ENCODE results near the gene ACSBG1. TPM values are rescaled to one million over a fixed set of nuclear protein-coding genes. Genes with fewer than 3 reads are reported as not detected.

ACSBG1 gene, protein sequence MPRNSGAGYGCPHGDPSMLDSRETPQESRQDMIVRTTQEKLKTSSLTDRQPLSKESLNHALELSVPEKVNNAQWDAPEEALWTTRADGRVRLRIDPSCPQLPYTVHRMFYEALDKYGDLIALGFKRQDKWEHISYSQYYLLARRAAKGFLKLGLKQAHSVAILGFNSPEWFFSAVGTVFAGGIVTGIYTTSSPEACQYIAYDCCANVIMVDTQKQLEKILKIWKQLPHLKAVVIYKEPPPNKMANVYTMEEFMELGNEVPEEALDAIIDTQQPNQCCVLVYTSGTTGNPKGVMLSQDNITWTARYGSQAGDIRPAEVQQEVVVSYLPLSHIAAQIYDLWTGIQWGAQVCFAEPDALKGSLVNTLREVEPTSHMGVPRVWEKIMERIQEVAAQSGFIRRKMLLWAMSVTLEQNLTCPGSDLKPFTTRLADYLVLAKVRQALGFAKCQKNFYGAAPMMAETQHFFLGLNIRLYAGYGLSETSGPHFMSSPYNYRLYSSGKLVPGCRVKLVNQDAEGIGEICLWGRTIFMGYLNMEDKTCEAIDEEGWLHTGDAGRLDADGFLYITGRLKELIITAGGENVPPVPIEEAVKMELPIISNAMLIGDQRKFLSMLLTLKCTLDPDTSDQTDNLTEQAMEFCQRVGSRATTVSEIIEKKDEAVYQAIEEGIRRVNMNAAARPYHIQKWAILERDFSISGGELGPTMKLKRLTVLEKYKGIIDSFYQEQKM
- 0.98 and 1.3 TPM in 2 replicates for total RNA-seq (2013; cell fraction: nucleolus; rRNA removed)
- total RNA-seq (2014; rRNA removed) (0.45 and 0.54 TPM in 2 replicates), total RNA-seq (2014; rRNA removed; fragmentation: Illumina TruSeq; extraction: Trizol) (0.32 and 0.36 TPM in 2 replicates), total RNA-seq (2021) (0.49 and 1.1 TPM in 2 replicates), polyA plus RNA-seq (2011; rRNA removed) (0.45 and 0.60 TPM in 2 replicates), polyA plus RNA-seq (2014; fragmentation: Illumina TruSeq; extraction: Trizol) (0.75 and 2.5 TPM in 2 replicates), polyA plus RNA-seq (2014; fragmentation: Nextera tagmentation; extraction: Ambion mirVana) (under 1 TPM; 0.11 to 0.19 TPM), polyA plus RNA-seq (2014; rRNA removed) (0.33 and 0.88 TPM in 2 replicates), polyA plus RNA-seq (2016; fragmentation: Nextera tagmentation; extraction: Ambion mirVana) (under 1 TPM; 0.39 to 0.71 TPM), polyA minus RNA-seq (2011; rRNA and poly(A)+ RNA removed) (0.44 and 1.9 TPM in 2 replicates), Bru-seq, nascent RNA (percentile 27 among the genes with signal in this experiment), BruChase-seq, experiment 1, labeled RNA remaining after a 6-hour chase (percentile 32 among the genes with signal in this experiment), BruChase-seq, experiment 2, labeled RNA remaining after a 2-hour chase (percentile 28 among the genes with signal in this experiment)
- polyA plus RNA-seq (2011; ENCODE audit: low read depth), result 0.13 TPM
- 1.2 and 1.3 TPM in 2 replicates for polyA plus RNA-seq (2011; cell fraction: cytosol; rRNA removed)
- 2.6 and 3.2 TPM in 2 replicates for polyA plus RNA-seq (2011; cell fraction: nucleus; rRNA removed)
- polyA plus RNA-seq (2012), result 0.20 and 0.27 TPM in 2 replicates
- polyA minus RNA-seq (2011; cell fraction: cytosol; rRNA and poly(A)+ RNA removed), result 0.52 and 1.6 TPM in 2 replicates
- 0.96 and 1.1 TPM in 2 replicates for polyA minus RNA-seq (2011; cell fraction: nucleus; rRNA and poly(A)+ RNA removed)
- long read RNA-seq, experiment 1, result 0 reads
- long read RNA-seq, experiment 2, full-length matches to known transcripts, result 1 of 4 reads
- long read RNA-seq, experiment 2, partial matches to known transcripts, result 0 of 4 reads
- long read RNA-seq, experiment 2, other reads (novel, unspliced or antisense), result 3 of 4 reads

DNA sequence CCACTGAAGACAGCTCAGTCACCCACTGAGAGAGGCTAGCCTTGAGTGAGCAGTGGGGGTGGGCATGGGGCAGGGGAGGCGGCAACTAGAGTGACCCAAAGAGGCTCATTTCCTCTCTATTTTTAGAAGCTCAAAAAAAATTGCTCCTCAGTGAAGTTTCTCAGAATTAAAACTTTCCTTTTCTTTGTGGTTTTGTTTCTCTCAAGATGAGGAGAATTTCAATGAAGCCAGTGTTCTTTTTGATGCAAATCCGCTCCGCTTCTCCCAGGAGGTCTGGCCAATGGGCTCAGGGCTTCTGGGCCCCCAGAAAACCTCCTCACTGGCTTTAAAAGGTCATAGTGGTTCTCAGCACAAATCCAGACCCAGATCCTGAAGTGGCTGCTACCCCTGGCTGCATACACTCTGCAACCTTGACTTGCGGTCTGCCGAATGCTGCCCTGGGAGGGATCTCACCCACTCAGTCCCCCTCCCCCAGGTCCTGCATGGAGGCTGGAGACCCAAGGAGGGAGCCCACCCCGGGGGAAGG is at the start of gene ACSBG1:
Gene ACSBG1 (minus strand): TSS at position 51 of the 526 bp plus-strand sequence. CDS start 64 bp downstream, outside the sequence.
- CTCF ChIA-PET, result interaction anchor here (0.7 to 1.2 kb wide), 3 partner anchors 39 to 95 kb away, joined by 3 to 5 read pairs (median 3); no protein-coding TSS in a partner anchor

More for the DNA sequence above, at the start of gene ACSBG1:
- no peaks in the 10 kb centered on the region for H3K9me3 ChIP-seq (replicated peaks; ENCODE audit: control insufficient read depth, insufficient read depth, low read length)
- H3K9ac ChIP-seq (ENCODE audit: control insufficient read depth, insufficient read depth, low read length), result no peak within 1 kb of the TSS
- in situ Hi-C loops (cut with MboI) (no loop called here), intact Hi-C loops (cut with micrococcal nuclease; ENCODE audit: unreplicated experiment) (no loop called here)
- DNase-seq (ENCODE audit: low read depth, low spot score) (no peak), ATAC-seq (no peak), FAIRE-seq (no peak)
- ChIA-PET RAD21 (ENCODE audit: unreplicated experiment) (interaction anchor here (0.6 to 1.7 kb wide), 2 partner anchors 39 to 121 kb away, joined by 3 to 7 read pairs; no protein-coding TSS in a partner anchor), POLR2A (interaction anchor here (0.6 kb wide), 1 partner anchor 176 kb away, joined by 3 read pairs; no protein-coding TSS in a partner anchor), SMC1A (ENCODE audit: uncharacterized antibody, unreplicated experiment) (interaction anchor here (1.3 kb wide), 1 partner anchor 11 kb away, joined by 4 read pairs; no protein-coding TSS in a partner anchor)
- H3K4me1 ChIP-seq (ENCODE audit: control insufficient read depth, insufficient read depth, low read length), result no peaks in the 10 kb centered on the region; the same call in 1 of the 2 replicates
- 40% methylated on average over 6 of the region's 6 CpGs for WGBS (ENCODE audit: insufficient coverage, insufficient replicate concordance, low lambda C conversion rate, missing lambda C conversion rate)
- no peaks in the 10 kb centered on the region; a peak in 1 of 4 replicates for H3K27me3 ChIP-seq (replicated peaks in 1 of 2; ENCODE audit: control insufficient read depth in 2 of 2, insufficient read depth in 2 of 2, low read length in 1 of 2)
- H2AFZ ChIP-seq (ENCODE audit: control insufficient read depth, low read depth, low read length), result no peak within 1 kb of the TSS
- H3K4me2 ChIP-seq (ENCODE audit: control insufficient read depth, insufficient read depth), result peak within 1 kb of the TSS; percentile 3; the same call in 1 of the 2 replicates
- H3K36me3 ChIP-seq (ENCODE audit: control insufficient read depth in 2 of 2, insufficient read depth in 2 of 2, low read length in 1 of 2), result no peaks in the 10 kb centered on the region
- TF ChIP-seq CREM (IDR thresholded peaks at IDR 0.05; ENCODE audit: low read depth), result no peak
- TF ChIP-seq, protein P1, sequence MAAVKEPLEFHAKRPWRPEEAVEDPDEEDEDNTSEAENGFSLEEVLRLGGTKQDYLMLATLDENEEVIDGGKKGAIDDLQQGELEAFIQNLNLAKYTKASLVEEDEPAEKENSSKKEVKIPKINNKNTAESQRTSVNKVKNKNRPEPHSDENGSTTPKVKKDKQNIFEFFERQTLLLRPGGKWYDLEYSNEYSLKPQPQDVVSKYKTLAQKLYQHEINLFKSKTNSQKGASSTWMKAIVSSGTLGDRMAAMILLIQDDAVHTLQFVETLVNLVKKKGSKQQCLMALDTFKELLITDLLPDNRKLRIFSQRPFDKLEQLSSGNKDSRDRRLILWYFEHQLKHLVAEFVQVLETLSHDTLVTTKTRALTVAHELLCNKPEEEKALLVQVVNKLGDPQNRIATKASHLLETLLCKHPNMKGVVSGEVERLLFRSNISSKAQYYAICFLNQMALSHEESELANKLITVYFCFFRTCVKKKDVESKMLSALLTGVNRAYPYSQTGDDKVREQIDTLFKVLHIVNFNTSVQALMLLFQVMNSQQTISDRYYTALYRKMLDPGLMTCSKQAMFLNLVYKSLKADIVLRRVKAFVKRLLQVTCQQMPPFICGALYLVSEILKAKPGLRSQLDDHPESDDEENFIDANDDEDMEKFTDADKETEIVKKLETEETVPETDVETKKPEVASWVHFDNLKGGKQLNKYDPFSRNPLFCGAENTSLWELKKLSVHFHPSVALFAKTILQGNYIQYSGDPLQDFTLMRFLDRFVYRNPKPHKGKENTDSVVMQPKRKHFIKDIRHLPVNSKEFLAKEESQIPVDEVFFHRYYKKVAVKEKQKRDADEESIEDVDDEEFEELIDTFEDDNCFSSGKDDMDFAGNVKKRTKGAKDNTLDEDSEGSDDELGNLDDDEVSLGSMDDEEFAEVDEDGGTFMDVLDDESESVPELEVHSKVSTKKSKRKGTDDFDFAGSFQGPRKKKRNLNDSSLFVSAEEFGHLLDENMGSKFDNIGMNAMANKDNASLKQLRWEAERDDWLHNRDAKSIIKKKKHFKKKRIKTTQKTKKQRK (IDR thresholded peaks at IDR 0.05; ENCODE audit: low read depth, low read length), result no peak
- no peak for TF ChIP-seq TCF3 (IDR thresholded peaks at IDR 0.05; ENCODE audit: borderline replicate concordance, insufficient read depth, low read depth, low read length)
- no peak for TF ChIP-seq PML (IDR thresholded peaks at IDR 0.05; ENCODE audit: low read length)
- no peak for TF ChIP-seq SPI1 (IDR thresholded peaks at IDR 0.05; ENCODE audit: borderline replicate concordance, insufficient read depth, low read depth, low read length)
- TF ChIP-seq, protein P2, sequence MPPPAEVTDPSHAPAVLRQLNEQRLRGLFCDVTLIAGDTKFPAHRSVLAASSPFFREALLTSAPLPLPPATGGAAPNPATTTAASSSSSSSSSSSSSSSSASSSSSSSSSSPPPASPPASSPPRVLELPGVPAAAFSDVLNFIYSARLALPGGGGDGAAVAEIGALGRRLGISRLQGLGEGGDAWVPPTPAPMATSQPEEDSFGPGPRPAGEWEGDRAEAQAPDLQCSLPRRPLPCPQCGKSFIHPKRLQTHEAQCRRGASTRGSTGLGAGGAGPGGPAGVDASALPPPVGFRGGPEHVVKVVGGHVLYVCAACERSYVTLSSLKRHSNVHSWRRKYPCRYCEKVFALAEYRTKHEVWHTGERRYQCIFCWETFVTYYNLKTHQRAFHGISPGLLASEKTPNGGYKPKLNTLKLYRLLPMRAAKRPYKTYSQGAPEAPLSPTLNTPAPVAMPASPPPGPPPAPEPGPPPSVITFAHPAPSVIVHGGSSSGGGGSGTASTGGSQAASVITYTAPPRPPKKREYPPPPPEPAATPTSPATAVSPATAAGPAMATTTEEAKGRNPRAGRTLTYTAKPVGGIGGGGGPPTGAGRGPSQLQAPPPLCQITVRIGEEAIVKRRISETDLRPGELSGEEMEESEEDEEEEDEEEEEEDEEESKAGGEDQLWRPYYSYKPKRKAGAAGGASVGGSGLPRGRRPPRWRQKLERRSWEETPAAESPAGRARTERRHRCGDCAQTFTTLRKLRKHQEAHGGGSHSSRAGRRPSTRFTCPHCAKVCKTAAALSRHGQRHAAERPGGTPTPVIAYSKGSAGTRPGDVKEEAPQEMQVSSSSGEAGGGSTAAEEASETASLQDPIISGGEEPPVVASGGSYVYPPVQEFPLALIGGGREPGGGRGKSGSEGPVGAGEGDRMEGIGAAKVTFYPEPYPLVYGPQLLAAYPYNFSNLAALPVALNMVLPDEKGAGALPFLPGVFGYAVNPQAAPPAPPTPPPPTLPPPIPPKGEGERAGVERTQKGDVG (CRISPR knock-in tag; IDR thresholded peaks at IDR 0.05), result no peak
- no peak for TF ChIP-seq RCOR1 (conservative IDR thresholded peaks at IDR 0.05; ENCODE audit: low read depth, low read length)
- TF ChIP-seq MTA3 (IDR thresholded peaks at IDR 0.05; ENCODE audit: borderline replicate concordance, low read length), result no peak
- no TSS peak for BruUV-seq (replicated peaks)
- no peaks in the 10 kb centered on the region for H3K79me2 ChIP-seq (ENCODE audit: control insufficient read depth, insufficient read depth, low read length)
- H3K27ac ChIP-seq (ENCODE audit: control insufficient read depth, insufficient read depth), result no peak within 1 kb of the TSS
- no peak within 1 kb of the TSS for H3K4me3 ChIP-seq
- no peaks in the 10 kb centered on the region for H4K20me1 ChIP-seq (ENCODE audit: control insufficient read depth, insufficient read depth)

Measured in GM12878 (cell line).